Neural progenitor cell (in vitro differentiated cells): ENCODE measurements around the gene SOBP. TPM values are rescaled to one million over a fixed set of nuclear protein-coding genes. Genes with fewer than 3 reads are reported as not detected.
A peak's percentile ranks its signal among the peaks of the same experiment; 100 is the strongest.

Experiments
- DNase-seq: peaks from one replicate; pipeline ENCODE4 v3.0.0-alpha.2; 2016; ENCODE audit warnings: low spot score
- H2AFZ ChIP-seq: fragments of 200-600 bp; sonication (generic); replicated peaks from 2 replicates; pipeline ENCODE4 v1.6.1; 2016; ENCODE audit warnings: antibody characterized with exemption
- H3F3A ChIP-seq: fragments of 200-600 bp; sonication (generic); 2 replicates; pipeline ENCODE4 v1.6.1; 2016; ENCODE audit warnings: antibody characterized with exemption, low read depth
- H3K27ac ChIP-seq: fragments of 200-600 bp; sonication (generic); 2 replicates; pipeline ENCODE4 v1.5.1; 2016; ENCODE audit warnings: mild to moderate bottlenecking
- H3K27me3 ChIP-seq: fragments of 200-600 bp; sonication (generic); 2 replicates; pipeline ENCODE4 v1.6.1; 2016; ENCODE audit warnings: mild to moderate bottlenecking, moderate library complexity
- H3K36me3 ChIP-seq: fragments of 200-600 bp; sonication (generic); 2 replicates; pipeline ENCODE4 v1.5.1; 2016
- H3K4me1 ChIP-seq: fragments of 200-600 bp; sonication (generic); 2 replicates; pipeline ENCODE4 v1.6.1; 2016; ENCODE audit warnings: mixed run types
- H3K4me2 ChIP-seq: fragments of 200-600 bp; sonication (generic); 2 replicates; pipeline ENCODE4 v1.6.1; 2016
- H3K4me3 ChIP-seq: fragments of 200-600 bp; sonication (generic); 2 replicates; pipeline ENCODE4 v1.5.1; 2016
- H3K79me2 ChIP-seq: fragments of 200-600 bp; sonication (generic); 2 replicates; pipeline ENCODE4 v1.6.1; 2016; ENCODE audit warnings: low read depth
- H3K9ac ChIP-seq: fragments of 200-600 bp; sonication (generic); 2 replicates; pipeline ENCODE4 v1.6.1; 2016
- H3K9me3 ChIP-seq: fragments of 200-600 bp; sonication (generic); 2 replicates; pipeline ENCODE4 v1.5.1; 2016; ENCODE audit warnings: low read depth
- H4K20me1 ChIP-seq: fragments of 200-600 bp; sonication (generic); 2 replicates; pipeline ENCODE4 v1.6.1; 2016; ENCODE audit warnings: low read depth
- H3K27ac Mint-ChIP-seq: 3 replicates; pipeline ENCODE4 v1.8.0; 2021; ENCODE audit warnings: mixed read lengths
- H3K27me3 Mint-ChIP-seq: 2 replicates; pipeline ENCODE4 v1.8.0; 2022; ENCODE audit warnings: low read depth, mild to moderate bottlenecking, inconsistent platforms, moderate library complexity, mixed read lengths; ENCODE audit not compliant: insufficient read depth
- H3K36me3 Mint-ChIP-seq: 3 replicates; pipeline ENCODE4 v1.8.0; 2021; ENCODE audit warnings: mixed read lengths
- H3K4me1 Mint-ChIP-seq: 3 replicates; pipeline ENCODE4 v1.8.0; 2021; ENCODE audit warnings: mixed read lengths
- H3K4me3 Mint-ChIP-seq: 3 replicates; pipeline ENCODE4 v1.8.0; 2021; ENCODE audit warnings: mild to moderate bottlenecking, moderate library complexity, mixed read lengths
- H3K9me3 Mint-ChIP-seq: 3 replicates; pipeline ENCODE4 v1.8.0; 2020; ENCODE audit warnings: mixed read lengths
- CTCF ChIP-seq: fragments of 200-600 bp; sonication (generic); IDR thresholded peaks from 2 replicates; pipeline ENCODE4 v1.5.1; 2017; ENCODE audit warnings: antibody characterized with exemption, mild to moderate bottlenecking
- EZH2 ChIP-seq: fragments of 200-600 bp; sonication (generic); IDR thresholded peaks from 2 replicates; pipeline ENCODE4 v1.6.1; 2017; ENCODE audit warnings: antibody characterized with exemption, mild to moderate bottlenecking, moderate library complexity
- EZH2phosphoT487 ChIP-seq: fragments of 200-600 bp; sonication (generic); IDR thresholded peaks from 2 replicates; pipeline ENCODE4 v1.6.1; 2017; ENCODE audit warnings: antibody characterized with exemption
- total RNA-seq: library from RNA; depleted of rRNA; stranded (reverse); fragments of >200 nt; gene quantifications from 2 replicates; pipeline ENCODE4 v1.2.3, GENCODE V29; 2015; ENCODE audit warnings: low replicate concordance

Gene SOBP
- total RNA-seq, 1 donor from 2014 or later, result 12.6 TPM

DNA sequence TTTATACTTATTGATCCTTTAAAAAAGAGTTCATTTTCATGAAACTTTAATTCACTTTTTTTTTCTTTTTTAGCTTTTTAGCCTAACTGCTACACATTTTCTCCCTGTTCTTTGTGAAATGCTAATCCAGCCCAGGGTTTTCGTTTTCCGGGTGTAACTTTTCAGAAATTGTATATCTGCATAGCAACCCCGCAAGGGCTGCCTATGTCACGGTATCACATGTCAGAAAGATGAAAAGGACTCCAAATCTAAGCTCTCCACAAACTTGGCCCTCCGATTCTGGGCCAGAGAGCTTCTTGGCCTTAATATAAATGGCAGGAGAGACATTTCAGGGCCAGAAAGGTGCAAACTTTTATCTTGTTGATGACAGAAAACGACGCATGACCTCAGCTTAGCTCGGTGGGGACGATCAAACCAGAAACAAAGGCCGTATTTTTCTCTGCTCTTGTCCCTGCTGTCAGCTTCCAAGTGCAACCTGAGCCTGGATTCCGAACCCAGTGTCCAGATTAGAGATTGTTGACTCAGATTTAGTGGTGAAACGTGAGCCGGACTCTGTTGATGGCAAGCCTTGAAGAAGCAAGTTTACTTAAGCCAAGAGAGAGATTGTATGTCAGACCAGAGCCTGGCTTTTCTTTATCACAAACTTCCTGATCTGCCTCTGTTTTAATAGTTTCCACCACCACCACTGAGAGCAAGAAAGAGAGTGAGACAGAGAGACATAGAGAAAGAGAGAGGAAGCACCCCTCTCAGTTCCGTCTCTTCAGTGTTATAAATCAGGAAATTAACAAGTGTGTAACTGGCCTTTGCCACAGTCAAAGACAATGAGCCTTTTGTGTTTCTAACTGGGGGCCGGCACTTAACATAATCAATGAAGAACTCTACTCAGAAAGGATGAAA, 176.4 kb downstream of the SOBP start:
- Mint-ChIP-seq H3K27me3 (peaks cover 7% of the 10 kb centered on the region), H3K9me3 (no peaks in the 10 kb centered on the region), H3K36me3 (peaks cover 9% of the 10 kb centered on the region), H3K4me3 (no peak overlapping the region), H3K27ac (peak overlapping the region; percentile 15), H3K4me1 (peaks cover 61% of the 10 kb centered on the region)
- no peak for TF ChIP-seq CTCF
- TF ChIP-seq EZH2phosphoT487, result no peak
- TF ChIP-seq EZH2, result no peak
- Histone ChIP-seq H3K9ac (no peak overlapping the region), H2AFZ (no peak overlapping the region), H3F3A (no peaks in the 10 kb centered on the region), H4K20me1 (no peaks in the 10 kb centered on the region), H3K4me1 (peaks cover 20% of the 10 kb centered on the region), H3K4me2 (peak overlapping the region; percentile 14), H3K27me3 (no peaks in the 10 kb centered on the region), H3K4me3 (no peak overlapping the region), H3K79me2 (no peaks in the 10 kb centered on the region), H3K9me3 (no peaks in the 10 kb centered on the region), H3K27ac (no peak overlapping the region), H3K36me3 (no peaks in the 10 kb centered on the region)
- no peak for DNase-seq

GRCh38 chr6:107666981-107667601, 177.2 kb downstream of the SOBP start:
- Histone ChIP-seq H3K4me2 (peak overlapping the region; percentile 14), H3F3A (no peaks in the 10 kb centered on the region), H3K4me3 (no peak overlapping the region), H3K79me2 (no peaks in the 10 kb centered on the region), H3K4me1 (peaks cover 20% of the 10 kb centered on the region), H3K9me3 (no peaks in the 10 kb centered on the region), H3K36me3 (no peaks in the 10 kb centered on the region), H3K9ac (no peak overlapping the region), H3K27ac (no peak overlapping the region), H3K27me3 (no peaks in the 10 kb centered on the region), H4K20me1 (no peaks in the 10 kb centered on the region), H2AFZ (no peak overlapping the region)
- TF ChIP-seq CTCF, result no peak
- TF ChIP-seq EZH2phosphoT487, result no peak
- no peak for TF ChIP-seq EZH2
- Mint-ChIP-seq H3K9me3 (no peaks in the 10 kb centered on the region), H3K4me1 (peaks cover 57% of the 10 kb centered on the region), H3K27ac (peak overlapping the region; percentile 39), H3K4me3 (no peak overlapping the region), H3K36me3 (peaks cover 6% of the 10 kb centered on the region), H3K27me3 (peaks cover 7% of the 10 kb centered on the region)
- no peak for DNase-seq

GRCh38 chr6:107667790-107668189, 177.9 kb downstream of the SOBP start:
- no peaks in the 10 kb centered on the region for H3K9me3 Mint-ChIP-seq
- H3K27me3 Mint-ChIP-seq, result peaks cover under 1% of the 10 kb centered on the region
- Histone ChIP-seq H4K20me1 (no peaks in the 10 kb centered on the region), H3K4me3 (no peak overlapping the region), H3K9me3 (no peaks in the 10 kb centered on the region), H3K9ac (no peak overlapping the region), H3K4me2 (no peak overlapping the region), H3K36me3 (no peaks in the 10 kb centered on the region), H3K27ac (no peak overlapping the region), H3K27me3 (no peaks in the 10 kb centered on the region), H3K79me2 (no peaks in the 10 kb centered on the region), H3K4me1 (peaks cover 20% of the 10 kb centered on the region), H3F3A (no peaks in the 10 kb centered on the region), H2AFZ (no peak overlapping the region)
- TF ChIP-seq EZH2 (no peak), EZH2phosphoT487 (no peak), CTCF (no peak)
- peaks cover 52% of the 10 kb centered on the region for H3K4me1 Mint-ChIP-seq
- H3K27ac Mint-ChIP-seq, result no peak overlapping the region
- no peak overlapping the region for H3K4me3 Mint-ChIP-seq
- H3K36me3 Mint-ChIP-seq, result peaks cover 2% of the 10 kb centered on the region
- DNase-seq, result no peak
